HG03520 (cell line): Measurements from ENCODE around the gene SH3BP4.

Experiments used
- ATAC-seq: cut with Tn5 transposase; IDR thresholded peaks from one replicate; pipeline ENCODE4 v1.9.1; 2021; ENCODE audit warnings: mild to moderate bottlenecking, moderate library complexity; ENCODE audit not compliant: unreplicated experiment

The SH3BP4 gene

DNA sequence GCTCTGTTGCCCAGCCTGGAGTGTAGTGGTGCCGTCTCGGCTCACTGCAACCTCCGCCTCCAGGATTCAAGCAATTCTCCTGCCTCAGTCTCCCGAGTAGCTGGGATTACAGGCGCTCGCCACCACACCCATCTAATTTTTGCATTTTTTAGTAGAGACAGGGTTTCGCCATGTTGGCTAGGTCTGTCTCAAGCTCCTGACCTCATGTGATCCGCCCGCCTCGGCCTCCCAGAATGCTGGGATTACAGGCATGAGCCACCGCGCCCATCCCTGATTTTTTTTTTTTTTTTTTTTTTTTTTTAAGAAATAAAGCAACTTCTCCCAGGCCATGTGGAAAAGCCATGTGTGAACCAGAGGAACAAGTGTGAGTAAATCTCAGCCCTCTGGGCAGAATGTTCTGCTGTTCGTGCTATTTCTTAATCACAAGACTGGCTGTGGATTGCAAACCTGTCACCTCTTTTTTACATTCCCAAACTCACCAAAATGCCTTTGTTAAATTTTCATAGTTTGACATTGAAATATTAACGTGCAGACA, 6.4 kb upstream of the SH3BP4 start:
- no peak for ATAC-seq

DNA sequence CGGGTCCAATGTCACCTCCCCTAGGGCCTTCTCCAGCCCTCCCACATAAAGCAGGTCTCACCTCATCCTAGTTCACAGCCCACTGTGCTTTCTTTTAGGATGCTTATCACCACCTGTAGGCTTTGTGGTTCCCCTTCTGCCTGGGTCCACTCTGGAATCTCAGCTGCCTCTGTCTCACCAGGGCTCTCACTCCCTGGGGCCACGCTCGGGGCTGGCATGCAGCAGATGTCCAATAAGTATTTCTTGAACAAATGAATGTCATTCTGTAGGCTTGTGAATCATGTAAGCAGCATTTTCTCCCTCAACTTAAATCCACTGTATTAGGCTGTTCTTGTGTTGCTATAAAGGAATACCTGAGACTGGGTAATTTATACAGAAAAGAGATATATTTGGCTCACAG, 4.3 kb upstream of the SH3BP4 start:
- ATAC-seq: no peak

DNA sequence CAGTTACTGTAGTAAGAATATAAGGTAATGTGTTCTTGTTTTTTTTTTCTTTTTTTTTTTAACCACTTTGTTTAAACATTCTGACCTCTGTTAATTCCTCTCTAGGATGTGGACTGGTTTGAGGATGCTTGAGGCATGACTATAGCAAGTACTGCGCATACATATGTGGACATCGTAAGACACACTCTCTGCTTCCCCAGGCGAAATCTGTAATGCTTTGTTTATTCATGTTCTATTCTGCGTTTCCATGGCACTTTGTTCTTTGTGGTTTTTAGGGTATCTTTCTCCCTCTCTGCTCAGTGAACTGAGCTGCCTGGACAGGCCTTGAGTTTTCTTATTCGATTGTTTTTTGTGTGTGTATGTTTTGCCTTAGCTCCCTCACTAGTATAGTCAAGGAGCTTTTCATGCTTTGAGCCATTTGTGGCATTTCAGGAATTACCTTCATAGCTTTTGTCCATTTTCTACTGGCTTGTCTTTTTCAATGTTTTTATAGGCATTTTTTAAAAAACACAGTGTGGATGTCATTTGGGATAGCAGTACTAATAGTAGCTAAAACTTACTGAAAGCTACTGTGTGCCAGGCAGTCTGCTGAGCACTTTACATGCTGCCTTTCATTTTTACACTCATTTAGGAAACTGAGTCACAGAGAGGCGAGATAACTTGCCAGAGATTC, 1.9 kb upstream of the SH3BP4 start:
- no peak for ATAC-seq

DNA sequence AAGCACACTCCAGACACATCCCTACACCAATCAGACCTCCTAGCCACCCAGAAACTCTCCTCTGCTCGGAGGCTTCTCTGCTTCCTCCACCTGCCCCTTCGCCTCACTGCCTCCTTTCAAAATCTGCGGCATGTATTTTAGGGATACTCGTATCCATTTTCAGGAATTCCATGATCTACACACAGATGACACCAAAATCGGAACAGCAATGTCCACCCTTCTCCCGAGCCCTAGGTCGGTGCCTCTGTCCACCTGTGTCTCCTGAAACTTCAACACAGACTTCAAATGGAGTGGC, 1.4 kb upstream of the SH3BP4 start:
- ATAC-seq: no peak

DNA sequence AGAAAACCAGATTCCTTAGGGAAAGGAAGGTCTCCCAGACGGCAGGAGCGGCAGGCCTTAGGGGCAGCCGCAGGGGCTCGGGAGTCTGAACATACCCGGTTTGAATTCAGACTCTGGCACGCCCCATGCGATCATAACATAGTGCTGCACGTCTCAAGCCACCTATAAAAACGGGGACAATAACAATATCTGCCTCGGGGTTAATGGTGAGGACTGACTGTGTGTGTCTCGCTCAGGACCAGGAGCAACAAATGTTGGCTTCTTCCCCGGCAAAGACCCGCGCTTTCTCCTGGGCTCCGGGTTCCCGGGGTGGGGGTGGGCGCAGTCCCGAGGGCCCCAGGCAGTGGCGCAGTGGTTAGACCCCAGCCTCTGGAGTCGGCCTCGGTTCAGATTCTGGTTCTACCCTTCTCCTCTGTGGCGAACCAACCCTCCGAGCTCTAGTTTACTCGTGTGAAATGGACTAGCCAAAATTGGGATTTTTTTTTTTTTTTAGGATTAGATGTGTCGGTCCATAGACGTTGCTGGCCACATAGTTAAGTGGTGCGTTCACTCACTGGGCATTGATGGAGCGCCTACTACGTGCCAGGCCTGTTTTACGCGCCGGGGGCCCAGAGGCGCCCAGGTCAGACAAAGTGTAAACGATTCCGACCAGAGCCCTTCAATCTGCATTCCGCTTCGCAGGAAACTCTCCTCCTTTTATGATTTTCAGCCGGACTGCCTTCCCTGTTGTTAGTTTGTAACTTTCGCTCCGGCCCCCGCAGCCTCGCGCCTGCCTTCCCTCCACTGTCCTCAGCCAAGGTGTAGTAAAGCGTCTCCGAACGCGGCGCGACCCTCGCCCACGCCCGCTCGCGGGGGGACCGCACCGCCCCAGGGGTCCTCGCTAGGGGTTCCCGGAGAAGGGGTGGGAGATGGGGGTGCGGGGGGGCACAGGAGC, 820 bp upstream of the SH3BP4 start:
- ATAC-seq: no peak

DNA sequence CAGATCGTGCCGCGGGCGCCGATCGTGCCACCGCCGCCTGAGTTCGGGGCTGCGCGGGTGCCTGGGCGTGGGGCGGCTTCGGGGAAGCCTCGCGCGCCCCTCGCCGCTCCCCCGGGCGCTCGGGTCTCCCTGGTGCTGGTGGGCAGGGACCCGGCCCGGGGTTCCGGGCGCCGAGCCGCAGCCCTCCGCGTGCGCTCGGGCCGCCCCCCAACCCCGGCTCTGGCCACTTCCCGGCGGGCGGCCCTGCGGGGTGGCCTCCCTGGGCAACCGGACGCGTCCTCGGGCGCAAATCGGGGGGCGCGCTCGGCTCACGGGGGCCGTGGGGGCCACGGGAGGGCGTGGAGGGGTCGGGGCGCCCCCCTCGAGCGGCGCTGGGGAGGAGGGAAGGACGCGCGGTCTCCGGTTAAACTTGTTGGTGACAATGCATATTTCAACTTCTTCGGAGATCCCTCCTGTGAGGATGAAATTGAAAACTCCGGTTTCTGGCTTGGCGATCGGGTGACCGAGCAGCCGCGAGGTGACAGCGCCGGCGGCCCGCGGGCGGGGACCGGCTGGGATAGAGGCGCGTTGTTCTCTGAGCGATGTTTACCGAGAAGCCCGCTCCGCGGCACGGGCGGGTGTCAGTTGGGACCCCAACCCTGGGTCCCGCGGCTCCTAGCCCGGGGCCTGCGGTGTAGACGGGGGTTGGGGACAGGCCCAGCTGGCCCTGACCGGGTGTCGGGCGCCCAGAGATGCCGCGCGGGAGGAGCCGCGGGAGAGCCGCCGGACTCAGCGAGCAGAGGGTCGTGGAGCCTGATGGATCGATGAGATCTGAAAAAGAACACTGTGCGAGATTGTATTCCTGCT, 676 bp downstream of the SH3BP4 start:
- no peak for ATAC-seq

DNA sequence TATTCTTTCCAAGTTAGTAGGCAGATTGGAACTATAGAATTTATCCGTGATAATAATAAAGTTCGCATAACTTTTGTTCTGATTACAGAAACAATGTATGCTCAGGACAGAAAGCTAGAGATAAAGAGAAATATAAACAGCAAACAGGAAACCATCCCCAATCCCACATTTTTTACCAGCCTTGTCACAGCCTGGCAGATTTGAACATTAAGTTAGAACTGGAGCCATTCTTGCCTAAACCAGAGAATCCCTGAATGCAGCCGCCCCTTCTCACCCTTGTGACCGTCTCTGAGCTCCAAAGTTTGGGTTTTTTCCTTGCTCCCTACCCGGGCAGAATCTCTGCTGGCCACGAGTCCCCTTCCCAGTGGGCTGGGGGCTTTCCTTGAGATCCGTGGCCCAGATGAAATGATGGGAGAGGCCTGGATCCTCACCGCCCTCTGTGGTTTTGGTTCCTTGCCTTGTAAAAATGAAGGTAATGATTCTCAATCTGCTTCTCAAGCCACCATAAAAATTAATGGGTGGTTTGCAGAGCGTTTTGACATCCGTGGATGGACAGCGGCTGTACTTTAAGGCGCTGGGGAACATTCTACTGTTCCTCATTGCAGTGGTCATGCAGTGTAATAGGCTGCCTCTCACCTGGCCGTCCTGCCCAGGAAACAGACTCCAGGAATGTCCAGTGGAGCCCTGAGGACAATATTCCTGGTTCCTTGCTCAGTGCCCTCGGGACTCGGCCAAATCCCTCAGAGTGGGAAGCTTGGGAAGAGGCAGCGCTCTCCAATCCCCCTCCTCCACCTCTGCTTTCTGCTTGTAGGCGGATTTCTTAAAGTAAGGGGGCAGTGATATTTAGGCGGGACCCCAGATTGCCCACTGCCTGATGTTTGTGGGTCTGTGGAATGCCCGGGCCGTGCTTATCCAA, 1.6 kb downstream of the SH3BP4 start:
- no peak for ATAC-seq

DNA sequence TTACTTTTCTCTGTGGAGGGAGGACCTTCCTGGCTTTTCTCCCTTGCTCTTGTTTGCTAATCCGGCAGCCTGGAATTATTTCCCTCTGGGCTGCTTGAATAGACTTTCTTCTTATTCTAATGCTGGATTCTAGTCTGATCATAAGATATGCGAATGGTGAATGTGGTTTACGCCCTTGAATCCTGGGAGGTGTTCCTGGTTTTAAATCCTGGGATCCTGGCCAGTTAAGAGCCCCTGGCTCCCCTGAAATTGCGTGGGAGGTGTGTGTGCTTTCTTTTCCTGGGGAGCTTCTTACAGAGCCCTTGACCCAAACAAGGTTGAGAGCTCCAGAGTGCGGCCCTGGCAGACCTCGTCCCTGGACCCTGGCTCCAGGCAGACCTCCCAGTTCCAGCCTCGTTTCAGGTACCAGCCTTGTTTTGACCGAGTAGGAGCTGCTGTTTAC, 2.8 kb downstream of the SH3BP4 start:
- ATAC-seq: no peak

DNA sequence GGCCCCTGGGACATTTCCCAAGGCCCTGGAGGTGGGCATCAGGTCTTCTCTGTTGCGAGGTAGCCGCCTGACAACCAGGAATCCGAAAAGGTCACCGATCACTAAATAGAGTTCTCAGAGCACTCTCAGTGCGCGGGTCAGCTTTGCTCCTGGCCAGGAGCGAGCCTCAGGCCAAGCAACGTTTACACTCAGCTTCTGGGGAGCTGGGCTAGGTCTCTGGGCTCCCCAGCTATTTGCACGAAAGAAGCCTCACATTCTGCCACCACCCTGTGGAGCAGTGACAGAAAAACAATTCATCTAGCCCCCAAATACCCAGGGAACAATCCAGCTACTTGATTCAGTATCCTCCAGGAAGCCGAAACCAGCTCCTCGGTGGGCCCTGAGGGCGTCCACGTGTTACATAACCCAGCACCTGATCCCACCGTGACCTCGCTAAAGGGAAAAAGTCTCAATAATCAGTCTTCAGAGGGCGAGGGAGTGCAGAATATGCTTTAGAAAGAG, 3.3 kb downstream of the SH3BP4 start:
- ATAC-seq: no peak

DNA sequence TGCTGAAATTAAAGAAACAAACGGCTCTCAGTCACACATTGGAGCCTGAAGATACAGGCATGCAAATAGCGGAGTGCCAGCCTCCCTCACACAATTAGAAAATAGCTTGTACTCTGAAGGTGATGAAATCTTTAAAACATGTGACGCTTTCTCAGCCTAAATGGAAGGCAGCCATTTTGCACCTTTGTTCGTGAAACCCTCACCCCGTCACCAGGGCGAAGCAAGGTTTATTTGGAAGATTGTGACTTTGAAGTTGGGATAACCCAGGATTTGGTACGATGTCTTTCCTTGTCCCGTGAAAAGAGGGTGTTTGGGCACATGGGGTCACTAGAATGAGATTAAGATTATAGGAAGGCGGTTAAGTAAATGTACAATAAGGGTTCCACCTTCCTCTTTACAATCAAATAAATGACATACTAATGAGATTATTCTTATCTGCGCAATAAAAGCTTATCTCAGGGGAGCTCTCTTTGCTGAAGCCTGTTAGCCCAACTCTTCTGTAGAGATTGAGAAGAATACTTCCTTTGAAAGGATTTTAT, 4.2 kb downstream of the SH3BP4 start:
- ATAC-seq: no peak

DNA sequence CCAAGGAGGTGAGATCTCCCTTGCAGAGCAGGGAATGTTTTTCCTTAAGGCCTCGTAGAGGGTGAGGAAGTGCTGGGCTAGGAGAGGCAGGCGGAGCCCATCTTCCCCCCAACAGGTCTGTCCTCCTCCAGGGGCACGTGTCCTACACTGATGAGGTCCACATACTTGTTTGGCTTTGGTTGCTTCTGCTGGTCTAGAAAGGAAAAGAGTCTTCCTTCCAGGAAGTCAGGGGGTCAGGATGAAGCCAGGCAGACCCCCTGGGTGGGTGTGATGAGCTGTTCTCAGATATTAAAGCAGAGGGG, 6.0 kb downstream of the SH3BP4 start:
- ATAC-seq: no peak

DNA sequence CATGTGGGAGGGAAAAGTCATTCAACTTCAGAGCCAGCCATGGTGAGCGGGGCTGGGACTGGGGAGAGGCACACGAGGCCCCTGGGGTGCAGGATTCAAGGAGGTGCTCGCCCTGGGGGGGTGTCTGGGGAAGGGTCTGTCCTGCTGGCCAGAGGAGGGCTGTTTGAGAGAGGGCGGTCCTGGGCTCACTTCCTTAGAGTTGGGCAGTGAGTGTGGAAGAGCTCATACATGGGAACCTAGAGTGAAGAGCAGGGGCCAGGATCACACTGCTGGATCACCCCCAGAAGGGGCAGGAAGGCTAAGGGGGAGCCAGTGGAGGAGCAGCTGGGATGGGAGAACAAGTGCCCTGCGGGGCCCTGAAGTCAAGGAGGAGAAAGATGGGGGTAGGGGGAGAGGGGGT, 6.5 kb downstream of the SH3BP4 start:
- ATAC-seq: no peak

DNA sequence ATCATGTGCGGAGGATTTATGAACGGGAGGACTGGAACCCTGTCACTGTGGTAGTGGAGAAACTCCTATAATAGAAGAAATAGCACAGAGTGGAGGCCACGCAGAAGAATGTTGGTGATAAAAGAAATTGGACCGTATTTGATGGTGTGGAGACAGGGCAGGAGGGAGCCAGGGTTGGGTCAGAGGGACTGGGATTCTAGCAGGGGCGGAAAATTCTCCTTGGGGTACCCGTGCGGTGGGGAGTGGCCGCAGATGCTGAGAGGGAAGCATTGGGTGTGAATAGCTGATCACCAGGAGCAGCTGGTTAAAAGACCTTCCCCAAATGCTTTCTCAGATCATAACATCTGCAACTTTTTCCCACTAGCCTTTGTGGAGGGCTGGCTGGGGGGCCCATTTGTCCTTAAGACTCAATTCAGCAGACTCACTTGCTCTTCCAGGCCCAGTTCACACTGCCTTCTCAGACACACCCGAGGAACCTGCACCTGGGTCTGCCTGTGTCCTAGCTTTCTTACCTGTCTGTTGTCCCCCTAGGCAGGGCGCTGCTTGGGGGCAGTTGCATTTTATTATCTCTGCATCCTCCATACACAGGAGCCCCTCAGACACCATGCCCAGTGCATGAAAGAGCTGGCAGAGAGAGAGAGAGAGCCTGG, 7.1 kb downstream of the SH3BP4 start:
- ATAC-seq: no peak

DNA sequence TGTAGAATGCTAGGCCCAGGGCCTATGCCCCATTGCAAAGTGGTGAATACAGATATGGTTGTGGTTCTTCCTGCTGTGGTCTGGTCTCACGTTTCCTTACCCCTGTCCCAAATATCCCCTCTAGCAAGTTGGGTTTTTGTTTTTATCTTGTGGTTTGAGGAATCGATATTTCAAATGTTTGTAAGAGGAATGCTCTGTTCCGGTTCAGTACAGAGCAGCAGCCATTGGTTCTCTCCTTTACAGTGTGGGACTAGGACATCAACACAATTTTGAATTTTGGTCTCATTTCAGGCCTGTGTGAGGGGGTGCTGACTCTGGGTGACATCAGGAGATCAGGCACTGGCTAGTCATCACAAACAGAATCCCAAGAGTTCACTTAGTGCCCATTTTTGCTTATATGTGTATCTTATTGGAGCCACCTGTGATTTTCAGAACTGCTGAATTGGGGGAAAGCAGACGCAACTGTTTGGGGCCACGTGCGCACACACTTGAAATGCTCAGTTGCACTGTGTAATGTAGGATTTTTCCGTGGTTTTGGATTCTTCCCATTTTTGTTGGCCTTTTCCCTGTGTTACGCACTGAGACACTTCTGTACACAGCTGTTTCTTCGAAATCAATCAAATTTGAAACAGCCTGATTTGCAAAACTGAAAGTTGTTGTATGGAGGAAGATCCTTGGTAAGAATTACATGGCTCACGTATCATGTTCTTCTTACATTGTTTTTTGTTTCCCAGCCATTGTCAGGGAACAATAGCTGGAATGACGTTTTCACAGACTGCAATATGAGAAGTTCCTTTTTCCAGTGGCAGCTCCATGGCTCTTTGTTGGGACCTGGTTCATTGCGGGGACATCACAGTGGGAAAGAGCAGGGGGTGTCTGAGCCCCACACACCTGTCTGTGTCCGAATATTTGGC, 8.6 kb downstream of the SH3BP4 start:
- ATAC-seq: no peak

DNA sequence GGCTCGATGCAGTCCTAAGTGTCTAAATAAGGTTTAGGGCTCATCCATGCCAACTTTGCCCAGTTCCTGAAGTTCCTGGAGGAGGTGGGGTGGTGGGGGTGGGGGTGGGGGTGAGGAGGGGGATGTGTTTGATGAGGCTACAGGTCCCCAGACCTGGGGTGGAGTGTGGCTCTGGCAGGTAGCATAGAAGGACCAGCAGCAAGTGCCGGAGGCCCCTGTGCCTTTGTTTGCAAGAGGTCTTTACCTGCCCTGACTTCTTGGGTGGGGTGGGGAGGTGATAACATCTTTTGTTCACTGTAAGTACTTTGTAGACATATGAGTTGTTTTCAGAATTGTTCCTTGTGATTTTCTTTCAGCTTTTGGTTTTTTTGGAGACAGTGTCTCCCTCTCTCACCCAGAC, 10.0 kb downstream of the SH3BP4 start:
- no peak for ATAC-seq

DNA sequence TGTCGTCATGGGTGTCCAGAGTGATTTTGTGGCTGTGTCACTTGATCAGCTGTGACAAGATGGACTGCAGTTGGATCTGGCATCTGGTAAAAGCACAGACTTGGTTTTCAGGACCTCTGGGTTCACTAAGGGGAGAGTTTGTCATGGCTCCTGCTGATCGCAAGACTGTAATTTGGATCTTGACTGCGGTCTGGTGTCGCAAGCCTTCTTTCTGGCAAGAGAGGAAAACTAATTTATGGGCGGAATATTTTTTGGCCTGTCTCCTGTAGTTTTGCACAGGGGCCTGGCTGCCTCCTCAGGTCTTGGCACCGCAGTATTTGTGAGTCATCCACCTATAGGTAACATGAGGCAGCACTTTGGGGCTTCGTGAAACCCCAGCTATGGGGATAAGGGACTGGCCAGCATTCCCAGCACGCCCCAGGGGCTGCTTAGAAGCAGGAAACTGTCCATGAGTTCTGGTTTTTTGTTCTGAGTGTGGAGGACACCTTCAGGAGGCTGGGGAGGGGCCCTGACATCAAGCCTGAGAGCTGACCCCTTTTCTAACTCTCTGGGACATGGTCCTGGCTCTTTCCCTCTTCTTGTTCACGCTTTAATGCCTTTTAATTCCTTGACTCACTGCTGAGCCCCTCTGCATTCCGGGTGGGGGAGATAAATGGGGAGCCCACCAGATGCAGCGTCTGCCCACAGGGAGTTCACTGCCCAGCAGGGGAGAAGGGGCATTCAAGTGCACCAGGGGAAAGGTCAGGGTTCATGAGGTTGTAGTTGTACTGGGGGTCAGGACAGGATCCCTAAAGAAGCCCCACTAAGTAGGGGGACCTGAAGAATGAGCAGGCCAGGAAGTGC, 12.2 kb downstream of the SH3BP4 start:
- no peak for ATAC-seq

DNA sequence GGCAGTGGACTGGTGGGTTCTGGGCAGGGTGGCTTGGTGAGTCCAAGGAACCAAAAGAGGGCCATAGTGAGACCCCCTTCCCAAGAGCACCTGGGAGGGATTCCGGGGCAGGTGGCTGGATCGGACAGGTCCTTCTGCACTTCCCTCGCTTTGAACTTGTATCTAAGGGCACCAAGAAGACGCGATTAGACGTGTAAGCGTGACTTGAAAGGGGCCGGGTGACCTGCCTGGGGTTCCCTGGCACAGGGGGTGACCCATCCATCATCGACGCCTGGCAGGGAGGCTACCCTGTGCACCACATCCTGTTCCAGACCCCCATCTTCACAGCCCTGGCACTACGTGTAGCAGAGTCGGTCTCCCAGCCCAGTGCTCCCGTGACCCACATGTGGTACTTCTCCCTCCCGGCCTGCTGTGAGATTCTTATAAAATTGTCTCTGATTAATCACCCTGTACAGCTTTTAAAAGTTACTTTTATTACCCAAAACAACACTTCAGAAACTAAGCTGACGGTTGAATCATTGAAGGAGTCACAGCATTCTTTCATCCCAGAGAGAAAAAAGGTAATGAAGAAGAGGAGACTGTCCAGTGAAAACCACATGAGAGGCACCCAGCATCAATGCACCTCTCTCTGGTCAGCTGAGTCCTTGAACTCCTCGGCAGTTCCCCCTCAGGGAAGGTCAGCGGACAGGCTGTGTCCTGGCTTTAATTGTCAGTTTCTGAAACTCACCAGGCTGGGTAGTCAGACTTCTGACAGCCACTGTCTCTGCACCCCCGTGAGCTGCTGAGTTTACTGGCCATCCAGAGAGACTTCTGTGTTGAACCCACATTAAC, 13.0 kb downstream of the SH3BP4 start:
- no peak for ATAC-seq
